Right lobe of liver (tissue), 6 donors: ENCODE results near the gene RERE. TPM values are rescaled to one million over a fixed set of nuclear protein-coding genes. Genes with fewer than 3 reads are reported as not detected.

Experiments used
- ATAC-seq, 4 donors: fragments of 200-7000 bp; cut with Tn5 transposase; one replicate each; pipeline ENCODE4 v1.9.1; 2020; ENCODE audit warnings: mild to moderate bottlenecking in 4 of 4, moderate library complexity in 4 of 4
- DNase-seq, 3 donors: peaks; one replicate each; pipeline ENCODE4 v3.0.0-alpha.2; 2020
- H3K27ac ChIP-seq, 3 donors: fragments of 200-600 bp; one replicate each; pipeline ENCODE4 v1.8.0; 2022
- H3K27me3 ChIP-seq, 2 donors: fragments of 200-600 bp; one replicate each; pipeline ENCODE4 v1.8.0; 2022
- H3K36me3 ChIP-seq, 4 donors: fragments of 200-600 bp; sonication (generic) in 1 of 4; one replicate each; pipeline versions ENCODE4 v1.5.1 to v1.8.0; 2017 to 2022; ENCODE audit warnings: control low read depth in 1 of 4
- H3K4me1 ChIP-seq, 4 donors: fragments of 200-600 bp; sonication (generic) in 1 of 4; one replicate each; pipeline versions ENCODE4 v1.5.1 to v1.8.0; 2017 to 2022; ENCODE audit warnings: control low read depth in 1 of 4
- H3K4me3 ChIP-seq, 3 donors: fragments of 200-600 bp; one replicate each; pipeline ENCODE4 v1.8.0; 2022
- H3K9me3 ChIP-seq, 4 donors: fragments of 200-600 bp; sonication (generic) in 1 of 4; one replicate each; pipeline versions ENCODE4 v1.5.1 to v1.8.0; 2017 to 2022; ENCODE audit warnings: control low read depth in 1 of 4
- POLR2A ChIP-seq: fragments of 450-650 bp; IDR thresholded peaks from one replicate; pipeline ENCODE4 v1.6.1; 2017; ENCODE audit warnings: antibody characterized with exemption, mild to moderate bottlenecking
- WGBS: methylation state at CpG from one replicate; pipeline ENCODE4 v1.1.6; 2018; ENCODE audit warnings: low coverage, low lambda C conversion rate; ENCODE audit not compliant: insufficient coverage; ENCODE audit errors: missing lambda C conversion rate; 5-methylcytosine and 5-hydroxymethylcytosine counted together
- intact Hi-C, 2 donors: fragments of 100-400 bp; cut with DNase I; formaldehyde crosslinking; loops; one replicate each; pipeline versions ENCODE4 v1.11.2 to v1.14.1; 2022
- total RNA-seq, 6 experiments: library from RNA; depleted of rRNA in 2 of 6; stranded (reverse); fragments of >200 nt in 2 of 6; fragmentation: NEBNext Ultra II Directional in 3 of 6; extraction: Animal tissue kit (Norgen Biotek cat#: 25700) in 3 of 6; gene quantifications; one replicate each; pipeline versions ENCODE4 v1.1.0 to v1.2.4, GENCODE V29; 2016 to 2023
- TF ChIP-seq, protein P1 (sequence below), 4 donors: fragments of 200-600 bp in 3 of 4; fragments of 450-650 bp in 1 of 4; IDR thresholded peaks; one replicate each; pipeline versions ENCODE4 v1.5.1 to v1.8.0; 2016 to 2022; ENCODE audit warnings: antibody characterized with exemption in 4 of 4, mild to moderate bottlenecking in 2 of 4
- donor health status: DM: no; HTN: yes; CAD: no.
- donor health status: DM: no; HTN: no; CAD: no.
- donor health status: DM: no; HTN: no; CAD: no.
- donor health status: DM: no; HTN: yes; CAD: no.
- donor health status: DM: no; HTN: yes; CAD: no.

Gene RERE
- total RNA-seq, 6 experiments from 2014 or later: 17.5 to 38.4 (median 25.0) TPM

DNA sequence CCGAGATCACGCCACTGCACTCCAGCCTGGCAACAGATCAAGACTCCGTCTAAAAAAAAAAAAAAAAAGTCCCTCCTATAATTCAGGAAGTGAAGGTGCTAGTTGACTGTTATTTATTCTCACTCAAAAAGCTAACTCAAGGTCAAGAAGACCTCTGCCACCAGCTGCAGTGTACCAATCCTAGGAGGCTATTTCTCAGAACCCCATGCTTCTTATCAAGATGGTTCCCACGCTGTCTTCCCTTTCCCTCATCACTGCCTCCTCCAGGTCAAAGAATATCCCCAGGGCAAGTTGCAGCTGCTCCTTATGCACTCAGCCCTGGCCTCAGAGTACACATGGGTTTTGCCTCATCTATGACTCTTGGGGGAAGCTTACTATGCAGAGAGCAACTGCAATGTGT lies 53.6 kb downstream of the RERE start:
- H3K4me1 ChIP-seq: no peaks in the 10 kb centered on the region
- H3K27me3 ChIP-seq: no peaks in the 10 kb centered on the region
- intact Hi-C loops: no loop called here
- no peaks in the 10 kb centered on the region for H3K9me3 ChIP-seq
- DNase-seq: no peak
- no peaks in the 10 kb centered on the region for H3K36me3 ChIP-seq
- no peak for TF ChIP-seq POLR2A
- TF ChIP-seq, protein P1, sequence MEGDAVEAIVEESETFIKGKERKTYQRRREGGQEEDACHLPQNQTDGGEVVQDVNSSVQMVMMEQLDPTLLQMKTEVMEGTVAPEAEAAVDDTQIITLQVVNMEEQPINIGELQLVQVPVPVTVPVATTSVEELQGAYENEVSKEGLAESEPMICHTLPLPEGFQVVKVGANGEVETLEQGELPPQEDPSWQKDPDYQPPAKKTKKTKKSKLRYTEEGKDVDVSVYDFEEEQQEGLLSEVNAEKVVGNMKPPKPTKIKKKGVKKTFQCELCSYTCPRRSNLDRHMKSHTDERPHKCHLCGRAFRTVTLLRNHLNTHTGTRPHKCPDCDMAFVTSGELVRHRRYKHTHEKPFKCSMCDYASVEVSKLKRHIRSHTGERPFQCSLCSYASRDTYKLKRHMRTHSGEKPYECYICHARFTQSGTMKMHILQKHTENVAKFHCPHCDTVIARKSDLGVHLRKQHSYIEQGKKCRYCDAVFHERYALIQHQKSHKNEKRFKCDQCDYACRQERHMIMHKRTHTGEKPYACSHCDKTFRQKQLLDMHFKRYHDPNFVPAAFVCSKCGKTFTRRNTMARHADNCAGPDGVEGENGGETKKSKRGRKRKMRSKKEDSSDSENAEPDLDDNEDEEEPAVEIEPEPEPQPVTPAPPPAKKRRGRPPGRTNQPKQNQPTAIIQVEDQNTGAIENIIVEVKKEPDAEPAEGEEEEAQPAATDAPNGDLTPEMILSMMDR (IDR thresholded peaks at IDR 0.05): no peak
- no peak overlapping the region for H3K27ac ChIP-seq
- WGBS: 60% methylated on average over 2 of the region's 4 CpGs
- H3K4me3 ChIP-seq: no peak overlapping the region
- ATAC-seq: no peak

DNA sequence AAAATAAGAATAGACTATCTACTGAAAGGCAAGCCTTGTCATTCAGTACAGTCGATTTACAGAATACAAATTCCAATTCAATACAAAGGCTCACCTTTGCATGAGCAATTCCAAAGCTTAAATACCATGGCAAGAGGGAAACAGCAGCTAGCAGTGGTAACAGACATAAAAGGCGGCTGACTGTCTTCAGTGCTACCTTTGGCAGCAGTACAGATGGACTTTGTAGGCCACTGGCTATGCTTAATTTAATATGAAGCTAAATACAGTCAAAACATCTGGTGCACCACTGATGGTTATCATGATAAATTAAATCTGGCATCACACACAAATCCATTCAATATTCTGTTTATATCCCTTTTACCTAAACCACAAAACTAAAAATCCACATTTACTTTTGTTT lies 62.4 kb downstream of the RERE start:
- Histone ChIP-seq H3K27me3 (no peaks in the 10 kb centered on the region), H3K4me3 (no peak overlapping the region), H3K36me3 (no peaks in the 10 kb centered on the region), H3K9me3 (no peaks in the 10 kb centered on the region), H3K4me1 (peaks cover 0 to 16% (median 7%) of the 10 kb centered on the region in 4 donors), H3K27ac (no peak overlapping the region)
- TF ChIP-seq, protein P1 (IDR thresholded peaks at IDR 0.05): no peak
- no peak for TF ChIP-seq POLR2A
- peak; percentile 85 to 94 (median 90) for ATAC-seq
- 30% methylated on average over 2 of the region's 2 CpGs for WGBS
- DNase-seq: peak in 1 of 3 donors; percentile 52
- intact Hi-C loops: no loop called here

DNA sequence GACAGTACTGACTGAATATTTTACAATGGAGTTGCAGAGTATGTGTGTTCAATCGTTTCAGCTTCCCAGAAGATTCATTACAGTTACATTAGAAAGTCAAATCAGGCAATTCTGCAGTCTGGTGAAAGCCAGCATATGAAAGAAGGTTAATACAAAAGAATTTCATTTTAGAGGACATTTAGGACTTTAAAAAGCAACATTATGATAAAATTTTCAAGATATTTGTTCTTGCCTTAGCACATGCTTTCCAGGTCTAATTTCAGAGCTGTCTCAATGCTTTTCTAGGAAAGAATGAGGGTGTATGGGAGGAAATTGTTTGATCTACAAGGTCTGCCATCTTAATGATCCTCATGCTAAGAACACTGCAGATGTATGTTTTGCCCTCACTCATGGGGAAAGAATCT lies 63.2 kb downstream of the RERE start:
- no peak for TF ChIP-seq POLR2A
- TF ChIP-seq, protein P1 (IDR thresholded peaks at IDR 0.05): no peak
- no peak overlapping the region for H3K27ac ChIP-seq
- intact Hi-C loops: no loop called here
- no peaks in the 10 kb centered on the region for H3K27me3 ChIP-seq
- no peak overlapping the region for H3K4me3 ChIP-seq
- DNase-seq (no peak), ATAC-seq (no peak)
- no peaks in the 10 kb centered on the region for H3K9me3 ChIP-seq
- H3K4me1 ChIP-seq: peaks cover 0 to 16% (median 7%) of the 10 kb centered on the region in 4 donors
- H3K36me3 ChIP-seq: no peaks in the 10 kb centered on the region
- 36% methylated on average over 1 of the region's 1 CpG for whole genome bisulfite sequencing

DNA sequence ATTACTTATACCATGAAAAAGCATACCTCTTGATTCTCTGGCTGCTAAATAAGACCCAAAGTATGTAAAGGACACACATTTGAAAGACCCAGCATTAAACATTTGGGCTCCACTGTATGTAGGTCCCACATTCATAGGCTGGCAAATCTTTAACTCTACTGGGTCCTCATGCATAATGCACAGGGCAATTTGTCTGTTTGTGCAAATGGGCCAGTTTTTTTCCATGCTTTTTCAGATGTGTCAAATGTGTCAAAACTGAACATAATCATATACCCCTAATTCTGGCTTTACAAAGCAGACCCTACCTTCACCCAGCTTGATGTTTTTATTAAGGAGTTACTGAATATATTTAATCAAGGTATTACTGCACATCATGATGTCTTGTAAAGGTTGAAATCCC lies 63.7 kb downstream of the RERE start:
- Histone ChIP-seq H3K4me1 (peaks cover 0 to 16% (median 7%) of the 10 kb centered on the region in 4 donors), H3K9me3 (no peaks in the 10 kb centered on the region), H3K36me3 (no peaks in the 10 kb centered on the region), H3K27me3 (no peaks in the 10 kb centered on the region), H3K27ac (no peak overlapping the region), H3K4me3 (no peak overlapping the region)
- no peak for TF ChIP-seq POLR2A
- TF ChIP-seq, protein P1 (IDR thresholded peaks at IDR 0.05): no peak
- intact Hi-C loops: no loop called here
- ATAC-seq (no peak), DNase-seq (no peak)
